Left hindlimb (tissue), 1 donor: ENCODE results near the gene BARX2.

Source experiments
- DNase-seq: peaks from one replicate; pipeline ENCODE4 v3.0.0-alpha.2; 2018

BARX2 gene

GRCh38 chr11:129443276-129443675 lies 67.6 kb downstream of the BARX2 start:
- DNase-seq: no peak

- DNase-seq: no peak
Observed at GRCh38 chr11:129444274-129444673, 68.6 kb downstream of the BARX2 start.

- DNase-seq: no peak
Observed at GRCh38 chr11:129445226-129445625, 69.6 kb downstream of the BARX2 start.

GRCh38 chr11:129446572-129446971 lies 70.9 kb downstream of the BARX2 start:
- DNase-seq: no peak

- no peak for DNase-seq
Observed at GRCh38 chr11:129447654-129448239, 72.1 kb downstream of the BARX2 start.

DNA sequence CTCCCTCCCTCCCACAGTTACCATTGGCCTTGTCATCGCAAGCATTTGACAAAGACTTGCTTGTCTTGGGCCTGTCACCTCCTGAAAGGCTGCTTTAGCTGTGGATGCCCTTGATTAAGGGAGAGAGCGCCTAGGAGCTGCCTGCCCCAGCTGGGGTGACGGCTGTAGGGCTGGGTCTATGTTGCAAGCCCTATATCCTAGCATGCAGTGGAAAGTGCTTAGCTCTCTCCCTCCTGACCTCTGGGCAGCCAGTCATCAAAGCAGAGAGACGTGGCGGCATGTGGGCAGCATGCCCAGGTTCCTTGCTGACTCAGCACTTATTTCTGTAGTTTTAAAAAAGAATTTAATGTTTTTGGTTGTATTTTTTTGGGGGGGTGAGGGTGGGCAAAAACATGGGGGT lies 75.9 kb downstream of the BARX2 start:
- no peak for DNase-seq

GRCh38 chr11:129453293-129453721 lies 77.7 kb downstream of the BARX2 start:
- DNase-seq: no peak

DNA sequence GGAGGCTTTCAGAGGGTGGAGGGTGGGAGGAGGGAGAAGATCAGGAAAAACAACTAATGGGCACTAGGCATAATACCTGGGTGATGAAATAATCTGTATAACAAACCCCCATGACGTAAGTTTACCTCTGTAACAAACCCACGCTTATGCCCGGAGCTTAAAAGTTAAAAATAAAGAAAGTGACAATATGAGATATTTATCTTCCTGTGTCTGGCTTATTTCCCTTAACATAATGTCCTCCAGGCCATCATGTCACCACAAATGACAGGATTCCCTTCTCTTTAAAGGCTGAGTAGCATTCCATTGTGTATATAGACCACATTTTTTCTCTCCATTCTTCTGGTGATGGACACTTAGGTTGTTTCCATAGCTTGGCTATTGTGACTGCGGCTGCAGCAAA lies 79.5 kb downstream of the BARX2 start:
- DNase-seq: no peak

DNA sequence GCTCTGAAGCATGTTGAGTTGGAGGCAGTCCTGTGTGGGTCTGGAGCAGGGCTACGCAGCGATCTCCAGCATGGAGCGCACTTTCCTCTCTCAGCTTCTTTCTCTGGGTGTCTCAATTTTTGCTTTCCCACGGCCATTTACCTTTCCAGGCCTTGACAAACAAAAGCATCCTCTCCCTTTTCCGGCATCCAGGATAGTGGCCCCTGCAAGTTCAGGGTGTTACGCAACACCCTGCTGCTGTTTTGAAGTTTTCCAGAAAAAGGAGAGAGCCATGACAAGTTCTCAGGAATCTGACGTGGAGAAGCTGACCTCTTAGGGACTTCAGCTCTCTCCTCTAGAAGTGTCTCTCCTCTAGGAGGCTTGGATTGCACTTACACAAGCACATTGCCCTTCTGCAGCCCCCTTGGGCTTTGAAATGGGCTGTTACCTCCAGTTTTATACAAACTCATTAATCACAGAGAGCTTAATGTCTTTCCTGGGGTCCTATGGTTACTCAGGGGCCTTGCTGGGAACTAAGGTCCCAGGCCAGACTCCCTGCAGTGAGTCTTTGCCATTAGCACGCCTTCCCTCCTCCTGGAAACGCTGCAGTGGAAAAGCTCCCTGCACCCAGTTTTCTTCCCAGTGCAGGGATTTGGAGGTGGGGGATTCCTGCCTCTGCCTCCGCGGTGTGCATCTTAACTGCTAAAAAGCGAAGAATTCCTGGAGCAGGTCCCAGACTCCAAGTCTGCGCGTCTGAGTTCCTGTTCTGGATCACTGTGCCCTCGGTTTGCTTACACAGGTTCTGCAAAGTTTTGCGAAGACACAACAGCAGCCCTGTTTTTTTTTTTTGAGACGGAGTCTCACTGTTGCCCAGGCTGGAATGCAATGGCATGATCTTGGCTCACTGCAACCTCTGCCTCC lies 80.4 kb downstream of the BARX2 start:
- no peak for DNase-seq

DNA sequence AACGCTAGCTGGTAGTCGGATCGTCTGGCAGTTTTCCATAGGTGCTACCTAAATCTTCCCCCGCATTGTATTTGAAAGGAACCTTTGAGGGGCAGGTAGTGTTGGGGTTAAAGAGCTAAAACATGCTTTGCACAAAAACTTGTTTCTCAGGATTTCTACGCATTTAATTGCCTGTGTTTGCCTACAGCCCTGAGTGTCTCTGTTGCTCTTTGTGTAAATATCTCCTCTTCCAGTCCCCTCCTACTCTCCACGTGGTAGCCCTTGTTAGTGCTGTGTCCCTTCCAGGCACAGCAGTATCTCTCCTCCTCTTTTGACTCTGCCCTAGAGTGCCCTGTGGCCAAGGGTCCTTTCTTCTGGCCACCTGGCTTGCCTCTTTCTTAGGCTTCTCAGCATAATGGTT lies 81.7 kb downstream of the BARX2 start:
- DNase-seq: no peak

DNA sequence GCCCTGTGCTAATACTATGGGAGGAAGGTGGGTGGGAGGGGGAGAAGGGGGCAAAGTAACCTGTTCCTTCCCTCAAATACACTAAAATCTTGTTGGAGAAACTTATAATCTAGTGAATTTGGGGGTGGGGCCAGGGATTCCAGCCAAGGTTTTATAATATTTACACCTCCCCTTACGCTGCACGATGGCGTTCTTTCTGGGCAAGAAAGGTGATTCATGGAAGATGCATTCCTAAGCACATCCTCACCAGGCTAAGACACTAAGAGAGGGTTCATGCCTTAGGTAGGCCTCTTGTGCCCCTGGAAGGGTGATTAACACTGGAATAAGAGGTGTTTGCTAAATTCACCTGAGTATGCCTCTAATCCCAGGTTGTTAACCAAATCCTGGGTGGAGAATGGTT lies 82.6 kb downstream of the BARX2 start:
- DNase-seq: no peak

DNA sequence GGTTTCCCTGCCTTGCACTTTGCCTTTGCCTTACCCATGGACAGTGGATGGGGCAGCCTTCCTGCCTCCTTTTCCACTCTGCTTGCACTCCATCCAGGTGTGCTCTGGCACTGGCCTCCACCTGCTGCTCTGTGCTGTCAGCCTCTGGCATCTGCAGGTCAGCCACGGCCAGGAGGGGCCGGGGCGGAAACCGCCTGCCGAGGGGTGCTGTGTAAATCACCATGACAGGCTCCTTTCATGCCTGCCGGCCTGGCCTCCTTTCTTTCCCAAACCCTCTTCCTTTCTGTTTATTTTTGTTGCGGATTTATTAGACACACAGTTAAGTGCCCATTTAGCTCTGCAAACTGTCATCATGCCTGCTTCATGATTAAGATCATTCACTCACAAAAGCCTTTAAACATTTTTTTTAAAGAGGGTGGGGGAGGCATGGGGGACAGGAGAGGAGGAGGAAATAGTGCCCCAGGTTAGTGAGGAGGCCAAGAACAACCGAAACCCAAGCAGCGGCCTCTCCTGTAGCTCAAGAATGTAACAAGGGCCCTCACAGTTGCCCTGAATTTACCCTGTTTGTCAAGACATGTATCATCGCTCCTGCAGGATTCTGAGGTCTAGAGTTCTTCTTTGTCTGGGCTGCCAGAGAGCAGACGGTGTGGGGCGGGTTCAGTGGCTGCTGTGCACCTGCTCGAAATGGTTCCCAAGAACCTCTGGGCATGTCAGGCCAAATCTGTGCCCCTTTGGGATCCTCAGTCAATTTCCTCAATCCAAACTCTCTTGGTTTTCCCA lies 83.3 kb downstream of the BARX2 start:
- no peak for DNase-seq

- no peak for DNase-seq
Observed at GRCh38 chr11:129460714-129461113, 85.1 kb downstream of the BARX2 start.

DNA sequence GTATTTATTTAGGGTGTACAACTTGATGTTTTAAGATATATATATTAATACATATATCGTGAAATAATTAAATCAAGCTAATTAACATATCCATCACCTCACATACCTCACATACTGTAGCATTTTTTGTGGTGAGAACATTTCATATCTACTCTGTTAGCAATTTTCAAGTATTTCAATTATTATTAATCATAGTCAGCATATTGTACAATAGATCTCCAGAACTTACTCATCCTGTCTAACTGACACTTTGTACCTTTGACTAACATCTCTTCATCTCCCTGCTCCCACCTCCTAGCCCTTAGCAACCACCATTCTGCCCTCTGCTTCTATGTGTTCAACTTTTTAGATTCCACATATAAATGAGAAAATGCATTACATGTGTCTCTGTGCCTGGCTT lies 108.4 kb downstream of the BARX2 start:
- DNase-seq: no peak

DNA sequence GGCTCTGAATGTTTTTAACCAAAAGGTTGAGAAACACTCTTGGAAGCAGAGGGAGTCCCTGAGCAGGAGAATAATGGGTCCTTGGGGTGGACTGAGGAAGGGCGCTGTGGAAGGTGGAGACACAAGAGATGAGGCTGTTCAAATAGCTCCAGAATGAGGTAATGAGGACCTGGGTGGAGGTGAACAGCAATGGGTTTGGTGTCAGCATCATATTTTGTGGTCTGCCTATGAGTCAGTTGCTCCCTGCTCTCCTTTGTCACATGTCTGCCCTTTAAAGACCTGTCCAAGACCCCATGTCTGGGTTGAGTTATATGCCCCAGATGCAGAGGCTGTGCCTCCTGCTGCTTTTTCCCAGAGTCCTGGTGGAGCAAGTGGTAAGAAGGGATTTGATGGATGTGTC lies 113.6 kb downstream of the BARX2 start:
- no peak for DNase-seq

DNA sequence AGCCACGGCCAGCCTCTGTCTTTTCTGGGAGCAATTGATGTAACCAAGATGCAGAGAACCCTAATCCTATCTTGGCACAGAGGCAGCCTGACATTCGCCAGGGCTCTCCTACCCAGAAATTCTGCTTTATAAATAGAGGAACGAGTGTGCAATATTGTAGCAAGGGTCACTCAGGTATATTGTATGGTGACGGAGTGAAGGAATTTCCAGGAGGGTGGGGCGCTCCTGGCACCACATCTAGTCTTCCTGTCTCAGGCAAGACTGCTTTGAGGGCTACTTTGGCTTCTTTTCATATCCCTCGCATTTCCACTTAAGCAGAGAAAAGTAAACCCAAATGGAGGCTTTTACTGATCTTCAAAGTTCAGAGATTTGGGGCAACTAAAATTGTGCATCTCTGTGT lies 114.4 kb downstream of the BARX2 start:
- DNase-seq: no peak

- DNase-seq: no peak
Observed at GRCh38 chr11:129493746-129494145, 118.1 kb downstream of the BARX2 start.
